Activated CD4-positive, alpha-beta T cell treated with anti-CD3 and anti-CD28 coated beads for 1 hour (primary cell): ENCODE measurements around the gene SMAP2.
"Not testable (repeated sequence)": the region's sequence is repeated elsewhere in the genome, so short reads cannot be mapped to it uniquely, and the experiment has no call there.

Experiments
- DNase-seq: peaks from one replicate; pipeline ENCODE4 v3.0.0-alpha.2; 2020

The SMAP2 gene

DNA sequence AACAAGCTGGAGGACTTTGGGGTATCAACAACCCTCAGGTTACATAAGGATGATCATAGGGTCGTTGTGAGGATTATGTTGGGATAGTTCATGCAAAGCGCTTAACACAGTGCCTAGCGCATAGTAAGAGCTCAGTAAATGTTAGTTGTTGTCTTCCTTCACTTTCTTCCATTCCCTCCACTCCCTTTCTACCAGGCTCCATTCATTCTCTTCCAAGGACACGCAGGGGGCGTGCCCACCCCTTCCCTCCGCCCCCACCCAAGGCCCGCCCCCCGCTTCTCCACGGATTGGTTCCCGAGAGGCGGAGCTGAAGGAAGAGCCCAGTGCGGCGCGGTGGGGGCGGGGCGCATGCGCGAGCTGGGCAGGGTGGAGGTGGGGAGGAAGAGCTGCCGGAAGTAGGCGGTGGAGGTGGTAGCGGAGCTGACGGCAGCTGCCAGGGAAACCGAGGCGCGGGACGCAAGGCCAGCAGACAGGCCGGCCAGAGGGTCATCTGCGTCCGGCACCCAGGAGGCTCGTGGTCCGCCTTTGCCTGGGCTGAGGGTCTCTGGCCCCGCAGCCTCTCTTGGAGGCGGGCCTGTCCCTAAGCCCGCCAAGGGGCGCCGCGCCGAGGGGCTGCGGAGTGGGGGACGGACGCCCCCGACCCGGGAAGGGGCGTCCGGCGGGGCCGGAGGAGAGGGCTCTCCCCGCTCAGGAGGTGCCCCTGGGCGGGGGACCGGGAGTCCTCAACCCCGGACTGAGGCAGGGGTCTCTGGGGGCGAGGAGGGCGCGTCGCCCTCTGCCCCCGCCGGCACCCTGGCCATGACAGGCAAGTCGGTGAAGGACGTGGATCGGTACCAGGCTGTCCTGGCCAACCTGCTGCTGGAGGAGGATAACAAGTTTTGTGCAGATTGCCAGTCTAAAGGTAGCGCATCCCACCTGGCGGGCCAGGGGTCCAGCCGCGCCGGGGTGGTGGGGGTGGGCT is at the start of gene SMAP2:
Gene SMAP2 (plus strand): TSS at position 405 of the 961 bp plus-strand sequence. CDS start 394 bp downstream, at position 799.
- DNase-seq = peak; percentile 91

- DNase-seq = not testable (repeated sequence)
Measured at GRCh38 chr1:40331403-40331802, 42.1 kb upstream of the SMAP2 start.

DNA sequence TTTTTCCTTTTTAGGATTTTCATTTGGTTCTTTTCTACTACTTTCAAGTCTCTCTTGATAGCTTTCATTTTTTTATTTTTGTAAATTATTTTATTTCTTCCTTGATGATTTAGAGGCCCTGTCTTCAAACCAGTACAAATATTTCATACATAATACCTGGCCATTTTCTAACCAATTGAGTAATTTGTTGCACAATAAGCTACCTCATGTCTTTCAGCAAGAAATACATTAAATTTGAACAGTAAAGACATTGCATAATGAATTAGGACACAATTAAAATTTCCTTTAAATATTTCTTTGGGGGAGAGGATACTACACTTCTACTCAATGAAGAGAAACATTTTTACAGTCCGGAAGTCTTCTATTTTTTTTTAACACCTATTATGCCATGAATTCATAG is 40.8 kb upstream of the SMAP2 start:
- DNase-seq = no peak

GRCh38 chr1:40337443-40337842 is 36.1 kb upstream of the SMAP2 start:
- no peak for DNase-seq

DNA sequence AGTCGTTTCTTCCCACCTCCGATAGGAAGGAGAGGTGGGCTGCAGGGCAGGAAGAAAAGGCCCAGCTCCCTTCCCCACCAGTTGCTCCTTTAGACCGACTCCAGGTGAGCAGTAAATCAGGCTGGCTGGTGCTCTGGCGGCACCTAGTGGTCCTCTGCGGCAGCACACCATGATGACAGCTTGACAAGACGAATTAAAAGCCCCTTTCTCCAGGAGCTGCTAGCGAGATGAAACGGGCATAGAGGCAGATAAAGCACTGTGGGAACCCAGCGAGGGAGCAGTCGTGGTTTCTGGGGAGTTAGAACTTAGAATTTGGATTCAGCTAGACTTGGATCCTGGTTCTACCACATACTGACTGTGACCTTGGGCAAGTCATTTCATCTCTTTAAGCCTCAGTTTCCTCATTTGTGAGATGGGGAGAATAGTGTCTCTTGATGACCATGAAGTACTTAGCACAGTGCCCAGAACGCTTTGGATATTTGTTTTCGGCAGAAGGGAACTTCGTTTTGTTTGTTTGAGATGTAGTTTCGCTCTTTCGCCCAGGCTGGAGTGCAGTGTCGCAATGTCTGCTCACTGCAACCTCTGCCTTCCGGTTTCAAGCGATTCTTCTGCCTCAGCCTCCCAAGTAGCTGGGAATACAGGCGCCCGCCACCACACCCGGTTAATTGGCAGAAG is 34.6 kb upstream of the SMAP2 start:
- peak; percentile 86 for DNase-seq

GRCh38 chr1:40339420-40340323 is 33.9 kb upstream of the SMAP2 start:
- DNase-seq = no peak

DNA sequence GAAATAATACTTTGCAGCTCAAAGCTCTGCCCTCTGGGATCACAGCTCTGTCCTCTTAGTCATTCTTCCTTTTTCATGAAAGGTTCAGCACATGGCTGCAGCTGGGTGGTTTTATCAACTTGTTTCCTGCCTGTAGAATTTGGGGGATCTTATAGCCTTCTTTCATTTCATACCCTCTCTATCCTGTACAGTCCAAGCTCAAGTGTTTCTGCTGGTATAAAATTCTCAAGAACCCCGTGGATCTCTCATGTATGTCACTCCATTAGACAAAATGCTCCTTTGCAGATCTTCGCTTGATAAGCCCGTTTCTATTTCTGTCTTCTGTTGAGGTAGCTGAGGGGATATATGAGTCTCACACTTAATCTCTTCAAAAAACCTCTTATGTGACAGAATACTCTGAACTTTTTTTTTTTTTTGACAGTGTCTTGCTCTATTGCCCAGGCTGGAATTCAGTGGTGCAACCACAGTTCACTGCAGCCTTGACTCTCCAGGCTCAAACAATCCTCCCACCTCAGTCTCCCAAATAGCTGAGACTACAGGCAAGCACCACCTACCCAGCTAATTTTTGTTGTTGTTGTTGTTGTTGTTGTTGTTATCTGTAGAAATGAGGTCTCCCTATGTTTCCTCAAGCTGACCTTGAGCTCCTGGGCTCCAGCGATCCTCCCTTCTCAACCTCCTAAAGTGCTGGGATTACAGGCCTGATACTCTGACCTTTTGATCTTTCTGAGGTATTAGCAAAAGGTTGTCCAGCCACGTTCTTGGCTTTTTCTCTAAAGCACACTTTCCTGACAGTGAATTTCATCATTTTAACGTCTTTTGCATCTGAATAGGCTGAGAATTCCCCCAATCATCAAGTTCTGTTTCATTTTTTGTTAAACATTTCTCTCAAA is 31.8 kb upstream of the SMAP2 start:
- no peak for DNase-seq

GRCh38 chr1:40342381-40342717 is 31.2 kb upstream of the SMAP2 start:
- not testable (repeated sequence) for DNase-seq

DNA sequence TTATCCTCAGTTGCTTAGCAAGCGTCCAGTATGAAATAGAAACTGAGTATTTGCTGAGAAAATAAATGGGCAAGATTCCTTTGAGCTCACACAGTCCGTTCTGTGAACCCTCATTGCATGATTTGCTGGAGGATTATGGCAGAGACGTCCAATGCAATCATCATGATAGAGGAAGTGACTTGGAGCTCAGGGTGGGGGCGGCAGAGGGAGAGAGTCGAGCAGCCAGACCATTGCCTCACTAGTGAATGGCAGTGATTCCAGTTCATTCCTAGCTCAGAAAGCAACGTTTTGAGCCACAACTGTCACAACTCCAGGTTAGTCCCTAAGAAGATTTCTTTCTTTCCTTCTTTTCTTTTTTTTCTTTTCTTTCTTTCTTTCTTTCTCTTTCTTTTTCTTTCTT is 28.9 kb upstream of the SMAP2 start:
- no peak for DNase-seq

GRCh38 chr1:40350391-40350790 is 23.1 kb upstream of the SMAP2 start:
- DNase-seq = no peak

- DNase-seq = no peak
Measured at GRCh38 chr1:40351124-40351523, 22.4 kb upstream of the SMAP2 start.

- DNase-seq = no peak
Measured at GRCh38 chr1:40352126-40352525, 21.4 kb upstream of the SMAP2 start.

- DNase-seq = no peak
Measured at GRCh38 chr1:40353082-40353481, 20.4 kb upstream of the SMAP2 start.

DNA sequence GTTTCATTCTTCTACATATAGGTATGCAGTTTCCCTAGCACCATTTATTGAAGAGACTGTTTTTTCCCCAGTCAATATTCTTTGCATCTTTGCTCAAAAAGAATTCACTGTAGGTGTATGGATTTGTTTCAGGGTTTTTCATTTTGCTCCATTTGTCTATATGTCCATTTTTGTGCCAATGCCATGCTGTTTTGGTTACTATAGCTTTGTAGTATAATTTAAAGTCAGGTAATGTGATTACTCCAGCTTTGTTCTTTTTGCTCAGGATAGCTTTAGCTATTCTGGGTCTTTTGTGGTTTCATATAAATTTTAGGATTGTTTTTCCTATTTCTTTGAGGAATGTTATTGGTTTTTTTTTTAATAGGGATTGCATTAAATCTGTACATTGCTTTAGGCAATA is 15.9 kb upstream of the SMAP2 start:
- DNase-seq = no peak

DNA sequence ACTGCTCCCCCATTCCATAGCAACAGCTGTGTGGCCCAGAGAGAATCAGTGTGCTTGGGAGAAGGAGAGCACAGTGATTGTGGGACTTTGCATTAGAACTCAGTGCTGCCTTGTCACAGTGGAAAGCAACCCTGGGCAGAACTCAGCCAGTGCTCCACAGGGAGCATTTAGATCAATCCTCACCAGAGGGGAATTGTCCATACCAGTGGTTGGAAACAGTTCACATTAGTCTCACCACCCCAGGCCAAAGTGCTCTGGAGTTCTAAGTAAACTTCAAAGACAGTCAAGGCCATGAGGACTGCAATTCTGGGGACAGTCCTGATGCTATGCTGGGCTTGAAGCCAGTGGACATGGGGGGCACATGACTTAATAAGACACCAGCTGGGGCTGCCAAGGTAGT is 12.9 kb upstream of the SMAP2 start:
- no peak for DNase-seq

DNA sequence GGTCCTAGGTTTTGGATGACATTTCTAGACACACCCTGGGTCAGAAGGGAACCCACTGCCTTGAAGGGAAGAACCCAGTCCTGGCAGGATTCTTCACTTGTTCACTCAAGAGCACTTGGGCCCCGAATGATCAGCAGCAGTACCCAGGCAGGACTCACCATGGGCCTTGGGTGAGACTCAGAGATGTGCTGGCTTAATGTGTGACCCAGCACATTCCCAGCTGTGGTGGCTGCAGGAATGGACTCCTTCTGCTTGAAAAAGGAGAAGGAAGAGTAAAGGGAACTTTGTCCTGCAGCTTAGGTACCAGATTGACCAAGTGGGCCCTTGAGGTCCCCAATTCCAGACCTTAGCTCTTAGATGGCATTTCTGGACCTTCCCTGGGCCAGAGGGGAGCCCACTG is 12.3 kb upstream of the SMAP2 start:
- DNase-seq = no peak

DNA sequence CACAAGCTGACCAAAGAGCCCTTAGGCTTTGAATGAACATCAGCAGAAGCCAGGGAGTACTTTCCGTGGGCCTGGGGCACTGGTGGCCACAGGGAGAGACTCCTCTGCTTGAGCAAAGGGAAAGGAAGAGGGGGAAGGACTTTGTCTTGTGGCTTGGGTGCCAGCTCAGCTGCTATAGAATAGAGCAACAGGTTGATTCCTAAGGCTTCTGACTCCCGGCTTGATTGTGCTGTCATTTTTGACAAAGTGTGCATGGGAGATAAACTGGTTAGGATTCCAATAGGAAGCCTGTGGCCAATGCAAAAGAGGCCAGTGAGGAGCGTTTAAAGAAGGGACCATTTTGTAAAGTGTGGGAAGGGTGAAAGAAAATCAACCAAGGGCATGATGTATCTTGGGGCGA is 11.9 kb upstream of the SMAP2 start:
- no peak for DNase-seq

- DNase-seq = no peak
Measured at GRCh38 chr1:40362199-40362598, 11.3 kb upstream of the SMAP2 start.

DNA sequence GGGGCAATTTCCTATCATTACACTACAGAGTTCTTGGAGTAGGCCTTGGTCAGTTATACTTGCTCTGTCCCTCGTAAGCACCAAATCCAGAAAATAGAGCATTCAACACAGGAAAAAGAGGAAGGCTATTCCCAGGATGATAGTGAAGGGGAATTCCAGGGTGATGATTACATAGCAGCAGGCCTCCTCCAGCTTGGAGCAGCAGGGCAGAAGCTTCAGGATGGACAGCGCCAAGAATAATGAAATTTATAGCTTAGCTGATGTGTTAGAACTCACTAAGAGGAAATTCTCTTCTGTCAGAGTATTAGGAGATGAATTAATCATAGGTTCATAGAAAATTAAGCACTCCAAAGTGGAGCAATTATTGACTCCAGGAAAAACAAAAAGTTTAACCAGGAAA is 10.8 kb upstream of the SMAP2 start:
- DNase-seq = no peak

DNA sequence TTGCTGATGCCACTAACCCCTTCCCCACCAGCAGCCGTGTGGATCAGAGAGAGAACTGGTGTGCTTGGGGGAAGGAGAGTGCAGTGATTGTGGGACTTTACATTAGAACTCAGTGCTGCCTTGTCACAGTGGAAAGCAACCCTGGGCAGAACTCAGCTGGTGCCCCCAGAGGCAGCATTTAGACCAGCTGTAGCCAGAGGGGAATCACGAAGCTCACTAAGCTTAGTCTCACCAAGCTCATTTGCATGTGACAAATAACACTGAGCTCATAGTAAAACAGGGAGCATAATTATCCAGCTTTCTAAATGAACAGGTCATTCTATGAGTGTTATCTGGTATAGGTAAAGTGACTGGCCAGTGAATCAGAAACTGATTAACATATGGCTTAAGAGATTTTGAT is 9.8 kb upstream of the SMAP2 start:
- DNase-seq = no peak

- DNase-seq = no peak
Measured at GRCh38 chr1:40371707-40372258, 1.7 kb upstream of the SMAP2 start.
